ENCODE results near the gene TTLL1. TPM values are rescaled to one million over a fixed set of nuclear protein-coding genes. Genes with fewer than 3 reads are reported as not detected.

Gene TTLL1
- total and polyA plus RNA-seq, 9 of the 15 experiments (the other 6 are each of a cell fraction or from before 2014, with no cell fraction given), result 0.06 to 0.85 (median 0.17) TPM

- TF ChIP-seq ZBTB49 (CRISPR knock-in tag; IDR thresholded peaks at IDR 0.05; ENCODE audit: borderline replicate concordance) (no peak), NONO (IDR thresholded peaks at IDR 0.05; ENCODE audit: low read depth in 2 of 2, low read length in 1 of 2) (peak in 1 of 2 experiments; percentile 62; a peak in 2 of 4 replicates), ZNF707 (CRISPR knock-in tag; conservative IDR thresholded peaks at IDR 0.05) (no peak), ZBTB7A (IDR thresholded peaks at IDR 0.05; ENCODE audit: borderline replicate concordance, control insufficient read depth, low read depth, low read length) (peak; percentile 47; the same call in 1 of the 2 replicates), POLR2G (IDR thresholded peaks at IDR 0.05; ENCODE audit: low read depth, low read length) (peak; percentile 99), NUFIP1 (IDR thresholded peaks at IDR 0.05; ENCODE audit: partially characterized antibody) (no peak), NFYB (IDR thresholded peaks at IDR 0.05; ENCODE audit: extremely low read depth, insufficient read length) (peak; percentile 97), SRSF3 (IDR thresholded peaks at IDR 0.05; ENCODE audit: insufficient read depth, low read length) (no peak), ZNF384 (IDR thresholded peaks at IDR 0.05; ENCODE audit: low read depth, low read length) (no peak), POLR3G (IDR thresholded peaks at IDR 0.05; ENCODE audit: extremely low read depth, insufficient read length, insufficient replicate concordance) (no peak), ELK1 (CRISPR knock-in tag; IDR thresholded peaks at IDR 0.05) (no peak), EHMT2 (IDR thresholded peaks at IDR 0.05) (no peak), MYBL2 (IDR thresholded peaks at IDR 0.05; ENCODE audit: low read depth) (no peak), MYBL2 (CRISPR knock-in tag; IDR thresholded peaks at IDR 0.05; ENCODE audit: borderline replicate concordance) (no peak), RBM25 (IDR thresholded peaks at IDR 0.05; ENCODE audit: low read depth, low read length, severe bottlenecking) (peak; percentile 91), POLR2H (tag; IDR thresholded peaks at IDR 0.05; ENCODE audit: low read depth) (peak; percentile 89), POLR2AphosphoS5 (IDR thresholded peaks at IDR 0.05; ENCODE audit: control insufficient read depth, insufficient read depth, low read depth, low read length) (peak; percentile 83), FUS (optimal IDR thresholded peaks at IDR 0.05; ENCODE audit: low read depth, low read length) (no peak), SIRT6 (IDR thresholded peaks at IDR 0.05; ENCODE audit: low read depth, low read length) (no peak), STAT6 (CRISPR knock-in tag; IDR thresholded peaks at IDR 0.05) (no peak), TBL1XR1 (IDR thresholded peaks at IDR 0.05; ENCODE audit: low read length in 2 of 2) (no peak), SAFB (IDR thresholded peaks at IDR 0.05; ENCODE audit: borderline replicate concordance, low read depth, low read length) (no peak)
Measured at GRCh38 chr22:43014869-43015676, 74.1 kb downstream of the TTLL1 start, which contains the start of gene PACSIN2 (continued).

All from K562 (cell line).